Endodermal cell (in vitro differentiated cells): ENCODE data around the gene ARHGDIG. TPM values are rescaled to one million over a fixed set of nuclear protein-coding genes. Genes with fewer than 3 reads are reported as not detected.

ENCODE experiments used
- DNase-seq: peaks from one replicate; pipeline ENCODE4 v3.0.0-alpha.2; 2017
- H3K27ac ChIP-seq: 2 replicates; pipeline ENCODE4 v1.5.1; 2013; ENCODE audit warnings: mild to moderate bottlenecking, low read depth, low read length, moderate library complexity
- H3K27me3 ChIP-seq: 2 replicates; pipeline ENCODE4 v1.6.1; 2013; ENCODE audit warnings: mild to moderate bottlenecking, low read length, moderate library complexity; ENCODE audit not compliant: insufficient read depth, control insufficient read depth, poor library complexity, severe bottlenecking
- H3K36me3 ChIP-seq: 2 replicates; pipeline ENCODE4 v1.7.0; 2013; ENCODE audit warnings: mild to moderate bottlenecking, low read length, moderate library complexity; ENCODE audit not compliant: control insufficient read depth, insufficient read depth
- H3K4me1 ChIP-seq: one replicate; pipeline ENCODE4 v1.7.0; 2013; ENCODE audit warnings: low read length; ENCODE audit not compliant: control insufficient read depth, insufficient read depth
- H3K4me3 ChIP-seq: 2 replicates; pipeline ENCODE4 v1.5.1; 2013; ENCODE audit warnings: mild to moderate bottlenecking, low read length, moderate library complexity
- H3K9ac ChIP-seq: 2 replicates; pipeline ENCODE4 v1.6.1; 2013; ENCODE audit warnings: mild to moderate bottlenecking, low read length, moderate library complexity; ENCODE audit not compliant: poor library complexity, severe bottlenecking; ENCODE audit errors: extremely low read depth
- H3K9me3 ChIP-seq: 2 replicates; pipeline ENCODE4 v1.6.1; 2013; ENCODE audit warnings: mild to moderate bottlenecking, low read length, moderate library complexity; ENCODE audit not compliant: control insufficient read depth
- H3K27ac Mint-ChIP-seq: 2 replicates; pipeline ENCODE4 v1.8.0; 2020; ENCODE audit warnings: mixed read lengths
- H3K27me3 Mint-ChIP-seq: 2 replicates; pipeline ENCODE4 v1.8.0; 2021; ENCODE audit warnings: mild to moderate bottlenecking, mixed read lengths; ENCODE audit not compliant: insufficient read depth
- H3K36me3 Mint-ChIP-seq: 2 replicates; pipeline ENCODE4 v1.8.0; 2020; ENCODE audit warnings: low read depth, mixed read lengths
- H3K4me1 Mint-ChIP-seq: 2 replicates; pipeline ENCODE4 v1.8.0; 2020; ENCODE audit warnings: mixed read lengths
- H3K4me3 Mint-ChIP-seq: 2 replicates; pipeline ENCODE4 v1.8.0; 2020; ENCODE audit warnings: mild to moderate bottlenecking, moderate library complexity, mixed read lengths
- H3K9me3 Mint-ChIP-seq: 2 replicates; pipeline ENCODE4 v1.8.0; 2020; ENCODE audit warnings: mild to moderate bottlenecking, mixed read lengths
- WGBS, 2 experiments: methylation state at CpG; one replicate each; pipeline versions ENCODE4 v1.1.5 to v1.1.7; 2013; ENCODE audit warnings: missing lambda C conversion rate in 2 of 2, mixed read lengths in 1 of 2; ENCODE audit not compliant: insufficient coverage in 1 of 2, insufficient read length in 1 of 2; 5-methylcytosine and 5-hydroxymethylcytosine counted together
- long read RNA-seq, 4 experiments: library from polyadenylated mRNA in 2 of 4; library from RNA in 1 of 4; library from capped mRNA in 1 of 4; stranded (forward) in 3 of 4; unstranded in 1 of 4; transcript quantifications; one replicate each; pipeline ENCODE4 v2.0.0, GENCODE V29; 2020 to 2021; ENCODE audit warnings: inconsistent platforms in 1 of 4
- polyA plus RNA-seq, 2 experiments: library from polyadenylated mRNA; stranded (reverse); fragments of 50-300 nt; gene quantifications; one replicate each; pipeline ENCODE4 v1.2.3, GENCODE V29; 2013
- total RNA-seq, 2 donors: library from RNA; stranded (reverse); fragmentation: NEBNext Ultra II Directional in 1 of 2; extraction: Animal tissue kit (Norgen Biotek cat#: 25700) in 1 of 2; gene quantifications; 2 replicates in 1 of 2; 3 replicates in 1 of 2; pipeline ENCODE4 v1.2.1, GENCODE V29; 2021
- TF ChIP-seq, protein P1 (sequence below): fragments of 200-600 bp; sonication (generic); conservative IDR thresholded peaks from 2 replicates; pipeline ENCODE4 v1.5.0; 2021; ENCODE audit warnings: antibody characterized with exemption, mild to moderate bottlenecking

The ARHGDIG gene
- total RNA-seq = 10 to 100 TPM in 1 of 2 donors, 1 to 10 TPM in 1; 6.8 to 19.2 TPM
- polyA plus RNA-seq (2013, experiment 1 of 2) = 4.6 TPM
- polyA plus RNA-seq (2013, experiment 2 of 2) = 3.8 TPM
- long read RNA-seq, experiment 1, transcript ARHGDIG-201 (6 exons, 949 nt) = major isoform, 10 of 12 reads
- long read RNA-seq, experiment 1, partial matches to known transcripts = 0 of 12 reads
- long read RNA-seq, experiment 1, other reads (novel, unspliced or antisense) = 2 of 12 reads
- long read RNA-seq, experiment 2, transcript ARHGDIG-201 (6 exons, 949 nt) = major isoform, 17 of 23 reads
- long read RNA-seq, experiment 2, partial matches to known transcripts = 2 of 23 reads
- long read RNA-seq, experiment 2, other reads (novel, unspliced or antisense) = 4 of 23 reads
- long read RNA-seq, experiment 3 = 0 reads
- long read RNA-seq, experiment 4, partial matches to known transcripts = 0 of 3 reads
- long read RNA-seq, experiment 4, other reads (novel, unspliced or antisense) = 0 of 3 reads

DNA sequence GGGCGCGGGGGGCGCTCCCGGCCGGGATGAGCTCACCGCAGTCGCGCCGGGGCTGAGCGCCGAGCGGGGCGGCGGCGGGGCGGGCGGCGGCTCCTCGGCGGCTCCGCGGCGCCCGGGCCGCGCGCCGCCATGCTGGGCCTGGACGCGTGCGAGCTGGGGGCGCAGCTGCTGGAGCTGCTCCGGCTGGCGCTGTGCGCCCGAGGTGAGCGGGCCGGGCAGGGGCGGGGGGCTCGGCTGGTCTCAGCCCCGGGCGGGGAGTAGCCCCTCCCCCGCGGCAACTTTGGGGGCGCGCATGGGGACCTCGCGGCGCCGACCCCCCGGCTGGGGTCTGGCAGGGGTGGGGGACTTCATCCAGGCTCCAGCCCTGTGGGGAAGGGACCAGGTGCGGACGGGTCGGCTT, at the start of gene ARHGDIG:
Gene ARHGDIG (plus strand): TSS at position 40 of the 400 bp plus-strand sequence. CDS start 90 bp downstream, at position 130.
- no peaks in the 10 kb centered on the region for H3K4me1 Mint-ChIP-seq
- Histone ChIP-seq H3K4me1 (peaks cover 3% of the 10 kb centered on the region), H3K27ac (no peak within 1 kb of the TSS), H3K36me3 (no peaks in the 10 kb centered on the region), H3K9ac (no peak within 1 kb of the TSS), H3K4me3 (peak within 1 kb of the TSS; percentile 66), H3K9me3 (no peaks in the 10 kb centered on the region), H3K27me3 (peaks cover 12% of the 10 kb centered on the region)
- H3K9me3 Mint-ChIP-seq = peaks cover 2% of the 10 kb centered on the region
- H3K36me3 Mint-ChIP-seq = peaks cover 8% of the 10 kb centered on the region
- peak; percentile 71 for DNase-seq
- WGBS, 2 experiments = 2% methylated on average over 7 to 52 of the region's 54 CpGs
- no peak within 1 kb of the TSS for H3K27ac Mint-ChIP-seq
- peaks cover 15% of the 10 kb centered on the region for H3K27me3 Mint-ChIP-seq
- peak within 1 kb of the TSS; percentile 58 for H3K4me3 Mint-ChIP-seq
- TF ChIP-seq, protein P1, sequence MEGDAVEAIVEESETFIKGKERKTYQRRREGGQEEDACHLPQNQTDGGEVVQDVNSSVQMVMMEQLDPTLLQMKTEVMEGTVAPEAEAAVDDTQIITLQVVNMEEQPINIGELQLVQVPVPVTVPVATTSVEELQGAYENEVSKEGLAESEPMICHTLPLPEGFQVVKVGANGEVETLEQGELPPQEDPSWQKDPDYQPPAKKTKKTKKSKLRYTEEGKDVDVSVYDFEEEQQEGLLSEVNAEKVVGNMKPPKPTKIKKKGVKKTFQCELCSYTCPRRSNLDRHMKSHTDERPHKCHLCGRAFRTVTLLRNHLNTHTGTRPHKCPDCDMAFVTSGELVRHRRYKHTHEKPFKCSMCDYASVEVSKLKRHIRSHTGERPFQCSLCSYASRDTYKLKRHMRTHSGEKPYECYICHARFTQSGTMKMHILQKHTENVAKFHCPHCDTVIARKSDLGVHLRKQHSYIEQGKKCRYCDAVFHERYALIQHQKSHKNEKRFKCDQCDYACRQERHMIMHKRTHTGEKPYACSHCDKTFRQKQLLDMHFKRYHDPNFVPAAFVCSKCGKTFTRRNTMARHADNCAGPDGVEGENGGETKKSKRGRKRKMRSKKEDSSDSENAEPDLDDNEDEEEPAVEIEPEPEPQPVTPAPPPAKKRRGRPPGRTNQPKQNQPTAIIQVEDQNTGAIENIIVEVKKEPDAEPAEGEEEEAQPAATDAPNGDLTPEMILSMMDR = no peak

DNA sequence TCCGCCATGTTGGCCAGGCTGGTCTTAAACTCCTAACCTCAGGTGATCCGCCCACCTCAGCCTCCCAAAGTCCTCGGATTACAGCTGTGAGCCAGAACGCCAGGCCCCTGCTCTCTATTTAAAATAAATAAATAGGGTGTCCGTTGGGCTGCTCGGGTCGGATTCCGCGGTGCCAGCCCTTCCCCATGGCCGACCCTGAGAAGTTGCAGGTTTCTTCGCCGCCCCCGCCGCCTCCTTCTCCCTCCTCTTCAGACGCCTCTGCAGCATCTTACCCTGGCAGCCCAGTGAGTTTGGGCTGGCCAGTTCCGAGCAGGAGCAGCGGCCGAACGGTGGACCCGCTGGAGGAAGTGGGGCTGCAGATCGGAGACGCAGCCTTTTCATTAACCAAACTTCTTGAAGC, 49.4 kb upstream of the ARHGDIG start:
- H3K27ac ChIP-seq = no peak overlapping the region
- Mint-ChIP-seq H3K4me1 (peaks cover 15% of the 10 kb centered on the region), H3K27me3 (no peaks in the 10 kb centered on the region), H3K4me3 (no peak overlapping the region), H3K36me3 (peaks cover 27% of the 10 kb centered on the region), H3K27ac (no peak overlapping the region), H3K9me3 (peaks cover 2% of the 10 kb centered on the region)
- no peak for DNase-seq
- no peaks in the 10 kb centered on the region for H3K9me3 ChIP-seq
- H3K36me3 ChIP-seq = peaks cover 24% of the 10 kb centered on the region
- H3K27me3 ChIP-seq = no peaks in the 10 kb centered on the region
- H3K9ac ChIP-seq = no peak overlapping the region
- no peak overlapping the region for H3K4me3 ChIP-seq
- no peaks in the 10 kb centered on the region for H3K4me1 ChIP-seq
- 87 to 90% methylated on average over 7 to 22 of the region's 22 CpGs for WGBS, 2 experiments
- TF ChIP-seq, protein P1 = no peak

DNA sequence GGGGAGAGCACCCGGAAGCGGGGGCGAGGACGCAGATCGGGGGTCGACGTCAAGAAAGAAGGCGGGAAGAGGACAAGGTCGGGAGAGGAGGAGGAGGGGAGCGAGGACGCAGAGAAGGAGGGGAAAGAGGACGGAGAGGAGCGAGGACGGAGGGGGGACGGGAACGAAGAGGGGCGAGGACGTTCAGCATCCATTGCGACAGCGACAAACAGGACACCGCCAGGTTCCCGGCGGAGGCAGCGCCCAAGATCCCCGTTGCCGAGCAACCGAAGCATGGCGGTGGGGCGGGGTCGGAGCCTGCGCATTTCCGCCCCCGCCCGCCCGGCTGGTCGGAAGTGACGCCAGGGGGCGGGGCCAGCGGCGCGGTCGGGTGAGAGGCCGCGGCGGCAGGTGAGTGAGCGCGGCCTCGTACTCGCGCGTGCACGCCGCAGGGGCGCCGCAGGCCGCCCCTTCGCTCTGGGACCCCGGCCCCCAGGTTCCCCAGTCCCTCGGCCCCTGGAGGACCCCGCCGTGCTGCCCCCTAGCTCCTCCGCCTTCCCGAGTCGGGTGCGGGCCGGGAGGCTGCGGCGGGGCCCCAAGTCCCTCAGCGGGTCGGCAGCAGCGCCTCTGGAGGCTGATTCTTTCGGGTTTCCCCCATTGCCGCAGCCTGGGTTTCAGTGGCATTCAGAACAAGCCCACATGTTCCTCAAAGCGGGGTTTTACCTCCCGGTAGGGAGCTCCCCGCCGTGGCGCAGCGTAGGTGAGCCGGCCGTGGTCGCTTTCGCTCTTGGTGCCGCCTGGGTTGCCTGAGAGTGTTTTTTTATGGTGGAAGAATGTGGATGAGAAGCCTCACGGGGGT, 45.7 kb upstream of the ARHGDIG start, which contains the start of gene FAM234A:
Gene FAM234A (plus strand): TSS at position 354 of the 838 bp plus-strand sequence. CDS start 19,593 bp downstream, outside the sequence.
- H3K27me3 ChIP-seq = no peaks in the 10 kb centered on the region
- H3K36me3 ChIP-seq = no peaks in the 10 kb centered on the region
- peak; percentile 97 for DNase-seq
- peak within 1 kb of the TSS; percentile 99 for H3K27ac Mint-ChIP-seq
- 0 to 1% methylated on average over 32 to 85 of the region's 85 CpGs for WGBS, 2 experiments
- H3K36me3 Mint-ChIP-seq = peaks cover 8% of the 10 kb centered on the region
- peak within 1 kb of the TSS; percentile 94 for H3K9ac ChIP-seq
- peaks cover 2% of the 10 kb centered on the region for H3K9me3 Mint-ChIP-seq
- no peaks in the 10 kb centered on the region for H3K4me1 Mint-ChIP-seq
- H3K9me3 ChIP-seq = no peaks in the 10 kb centered on the region
- peak within 1 kb of the TSS; percentile 85 for H3K4me3 Mint-ChIP-seq
- H3K27ac ChIP-seq = peak within 1 kb of the TSS; percentile 92
- H3K4me1 ChIP-seq = no peaks in the 10 kb centered on the region
- H3K4me3 ChIP-seq = peak within 1 kb of the TSS; percentile 84
- no peaks in the 10 kb centered on the region for H3K27me3 Mint-ChIP-seq
- TF ChIP-seq, protein P1 = peak; percentile 71
